ENCODE results near the gene EPB41L3.
A peak's percentile ranks its signal among the peaks of the same experiment; 100 is the strongest.
"Not testable (repeated sequence)": the region's sequence is repeated elsewhere in the genome, so short reads cannot be mapped to it uniquely, and the experiment has no call there.

Gene EPB41L3

DNA sequence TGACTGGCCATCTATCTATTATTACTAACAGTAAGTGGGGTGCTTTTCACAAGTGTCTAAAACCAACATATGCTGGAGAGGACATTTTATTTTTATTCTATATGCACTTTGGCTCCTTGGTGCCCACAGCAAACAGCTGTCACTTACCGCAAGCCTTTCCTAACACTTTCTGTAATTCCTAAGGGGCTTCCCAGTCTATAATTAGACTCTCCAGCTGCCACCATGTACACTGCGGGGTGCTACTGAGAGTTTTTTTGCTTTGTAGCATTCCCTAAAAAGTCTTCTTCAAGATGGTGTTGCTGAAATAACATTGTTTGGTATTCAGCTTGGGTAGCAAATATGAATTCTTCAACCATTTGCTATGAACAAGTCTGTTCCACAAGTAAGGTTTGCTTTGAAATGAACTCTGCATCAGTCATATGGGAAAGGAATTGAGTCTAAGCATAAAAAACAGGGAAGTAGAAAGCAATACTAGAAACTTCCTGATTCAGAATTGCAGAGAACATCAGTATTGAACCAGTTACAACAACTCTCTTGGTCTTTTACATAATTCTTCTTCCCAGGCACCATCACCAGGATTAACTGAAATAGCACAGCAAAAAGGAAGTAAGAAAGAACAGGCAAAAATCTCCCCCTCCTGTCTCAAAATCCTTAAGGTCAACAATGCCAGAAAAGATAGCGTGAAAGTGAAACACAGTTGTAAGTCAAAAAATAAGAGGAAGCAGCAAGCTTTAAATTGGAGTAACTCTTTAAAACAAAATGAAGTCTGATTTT, 28.6 kb downstream of the EPB41L3 start:
- no peaks in the 10 kb centered on the region for H3K36me3 ChIP-seq (ENCODE audit: control insufficient read depth, insufficient read depth, low read length)
- 86 to 100% methylated on average over 1 to 2 of the region's 3 CpGs for WGBS, 2 experiments (ENCODE audit: insufficient coverage in 2 of 2)
- no peaks in the 10 kb centered on the region for H3K9me3 ChIP-seq (ENCODE audit: control insufficient read depth, low read length)
- H3K4me1 ChIP-seq (ENCODE audit: control insufficient read depth, insufficient read depth, low read length, poor library complexity, severe bottlenecking) = peaks cover 35% of the 10 kb centered on the region
- H3K4me3 ChIP-seq (ENCODE audit: extremely low read depth, insufficient read depth, low read length, poor library complexity, severe bottlenecking) = no peak overlapping the region
- no peak overlapping the region for H3K27ac ChIP-seq (ENCODE audit: low read depth, low read length, severe bottlenecking)

DNA sequence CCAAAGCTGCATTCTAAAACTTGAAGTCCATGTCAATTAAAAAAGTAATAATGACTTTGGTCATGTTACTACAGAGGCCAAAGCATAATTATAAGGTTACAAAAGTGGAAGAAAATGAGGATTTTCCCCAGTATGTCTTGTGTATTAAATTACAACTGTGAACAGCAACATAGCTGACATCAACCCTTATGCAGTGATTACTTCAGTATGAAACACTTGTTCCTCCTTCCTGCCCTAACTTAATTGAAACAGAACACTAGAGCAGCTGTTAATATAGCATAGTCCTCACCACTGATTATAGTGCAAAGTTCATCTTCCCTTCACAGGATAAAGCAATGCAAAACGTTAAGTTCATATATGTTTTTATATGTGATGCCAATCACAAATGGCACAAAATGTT, 29.9 kb downstream of the EPB41L3 start:
- H3K36me3 ChIP-seq (ENCODE audit: control insufficient read depth, insufficient read depth, low read length) = no peaks in the 10 kb centered on the region
- no peaks in the 10 kb centered on the region for H3K9me3 ChIP-seq (ENCODE audit: control insufficient read depth, low read length)
- H3K4me1 ChIP-seq (ENCODE audit: control insufficient read depth, insufficient read depth, low read length, poor library complexity, severe bottlenecking) = peaks cover 27% of the 10 kb centered on the region
- no peak overlapping the region for H3K27ac ChIP-seq (ENCODE audit: low read depth, low read length, severe bottlenecking)
- no peak overlapping the region for H3K4me3 ChIP-seq (ENCODE audit: extremely low read depth, insufficient read depth, low read length, poor library complexity, severe bottlenecking)
- no CpG with 5 or more reads among the region's 1 CpG for WGBS, 2 experiments (ENCODE audit: insufficient coverage in 2 of 2)

DNA sequence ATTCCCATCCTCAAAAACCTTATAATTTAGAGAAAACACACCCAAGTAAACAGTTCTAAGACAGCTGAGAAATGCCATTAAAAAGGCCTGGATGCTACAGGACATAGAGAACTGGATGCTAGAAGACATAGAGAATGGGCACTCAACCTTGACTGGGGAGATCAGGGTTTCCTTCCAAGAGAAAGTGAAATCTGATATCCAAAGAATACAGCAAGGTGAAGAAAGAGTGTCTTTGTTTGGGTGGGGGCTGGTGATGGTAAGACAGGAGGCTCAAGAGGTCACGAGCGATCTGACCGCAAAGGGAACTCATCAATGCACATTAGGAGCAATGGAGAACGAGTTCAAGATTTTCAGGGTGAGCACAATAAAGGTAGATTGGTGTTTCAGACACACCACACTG, 31.6 kb downstream of the EPB41L3 start:
- WGBS, 2 experiments (ENCODE audit: insufficient coverage in 2 of 2) = 88 to 90% methylated on average over 4 of the region's 4 CpGs

DNA sequence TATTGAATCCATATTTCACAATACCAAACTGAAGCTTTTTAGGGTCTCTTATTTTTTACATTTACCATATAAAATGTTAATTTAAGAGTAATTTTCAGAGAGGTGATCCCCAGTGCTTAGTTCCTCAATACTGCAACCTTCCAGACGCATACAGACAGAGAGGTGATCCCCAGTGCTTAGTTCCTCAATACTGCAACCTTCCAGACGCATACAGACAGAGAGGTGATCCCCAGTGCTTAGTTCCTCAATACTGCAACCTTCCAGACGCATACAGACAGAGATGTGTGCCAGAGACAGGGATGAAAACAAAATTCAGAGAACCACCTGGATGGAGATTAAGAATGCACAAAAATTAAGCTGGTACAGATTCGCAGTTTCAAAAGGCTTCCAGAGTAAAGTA, 32.3 kb downstream of the EPB41L3 start:
- H3K27ac ChIP-seq (ENCODE audit: low read depth, low read length, severe bottlenecking); H3K4me3 ChIP-seq (ENCODE audit: extremely low read depth, insufficient read depth, low read length, poor library complexity, severe bottlenecking); H3K36me3 ChIP-seq (ENCODE audit: control insufficient read depth, insufficient read depth, low read length); H3K9me3 ChIP-seq (ENCODE audit: control insufficient read depth, low read length): not testable (repeated sequence)
- H3K4me1 ChIP-seq (ENCODE audit: control insufficient read depth, insufficient read depth, low read length, poor library complexity, severe bottlenecking) = peaks cover 24% of the 10 kb centered on the region
- 83 to 90% methylated on average over 1 to 3 of the region's 4 CpGs for WGBS, 2 experiments (ENCODE audit: insufficient coverage in 2 of 2)

More for the DNA sequence above, 31.6 kb downstream of the EPB41L3 start:
- Histone ChIP-seq H3K27ac (ENCODE audit: low read depth, low read length, severe bottlenecking) (no peak overlapping the region), H3K4me1 (ENCODE audit: control insufficient read depth, insufficient read depth, low read length, poor library complexity, severe bottlenecking) (peaks cover 24% of the 10 kb centered on the region), H3K36me3 (ENCODE audit: control insufficient read depth, insufficient read depth, low read length) (no peaks in the 10 kb centered on the region), H3K9me3 (ENCODE audit: control insufficient read depth, low read length) (no peaks in the 10 kb centered on the region), H3K4me3 (ENCODE audit: extremely low read depth, insufficient read depth, low read length, poor library complexity, severe bottlenecking) (no peak overlapping the region)

DNA sequence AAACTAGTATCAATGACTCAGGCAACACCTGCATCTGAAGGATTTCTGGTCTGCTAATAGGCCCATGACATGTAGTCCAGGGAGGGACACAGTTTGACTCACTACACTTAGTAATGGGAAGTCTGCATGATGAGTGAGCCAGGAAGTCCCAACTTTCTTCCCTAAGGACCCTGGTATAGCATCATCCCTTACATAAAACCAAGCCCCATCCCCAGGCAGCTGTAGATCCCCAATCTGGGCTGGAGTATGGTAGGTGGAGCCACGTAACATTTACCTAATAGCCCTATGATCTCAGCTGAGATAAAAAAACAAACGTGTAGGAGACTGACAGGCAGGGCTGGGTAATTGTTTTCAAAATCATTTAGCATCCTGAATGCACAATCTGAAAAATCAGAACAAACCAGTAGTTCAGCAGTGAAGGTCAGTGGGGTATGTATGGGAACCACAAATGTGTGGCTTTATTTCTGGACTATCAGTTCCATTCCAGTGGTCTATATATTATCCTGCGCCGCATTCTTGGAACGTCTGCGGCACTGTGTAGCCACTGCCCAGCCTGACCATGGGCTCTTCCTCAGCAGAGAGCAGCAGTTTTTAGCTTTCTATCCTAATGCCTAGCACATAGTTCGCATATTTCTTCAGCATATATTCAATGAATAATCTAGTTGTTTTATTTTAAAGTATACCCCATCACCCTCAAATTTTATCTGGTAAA, 33.5 kb downstream of the EPB41L3 start:
- peak overlapping the region; percentile 18 for H3K27ac ChIP-seq (ENCODE audit: low read depth, low read length, severe bottlenecking)
- H3K36me3 ChIP-seq (ENCODE audit: control insufficient read depth, insufficient read depth, low read length) = no peaks in the 10 kb centered on the region
- 96 to 98% methylated on average over 4 of the region's 7 CpGs for WGBS, 2 experiments (ENCODE audit: insufficient coverage in 2 of 2)
- H3K4me1 ChIP-seq (ENCODE audit: control insufficient read depth, insufficient read depth, low read length, poor library complexity, severe bottlenecking) = peaks cover 19% of the 10 kb centered on the region
- H3K9me3 ChIP-seq (ENCODE audit: control insufficient read depth, low read length) = no peaks in the 10 kb centered on the region
- H3K4me3 ChIP-seq (ENCODE audit: extremely low read depth, insufficient read depth, low read length, poor library complexity, severe bottlenecking) = no peak overlapping the region

DNA sequence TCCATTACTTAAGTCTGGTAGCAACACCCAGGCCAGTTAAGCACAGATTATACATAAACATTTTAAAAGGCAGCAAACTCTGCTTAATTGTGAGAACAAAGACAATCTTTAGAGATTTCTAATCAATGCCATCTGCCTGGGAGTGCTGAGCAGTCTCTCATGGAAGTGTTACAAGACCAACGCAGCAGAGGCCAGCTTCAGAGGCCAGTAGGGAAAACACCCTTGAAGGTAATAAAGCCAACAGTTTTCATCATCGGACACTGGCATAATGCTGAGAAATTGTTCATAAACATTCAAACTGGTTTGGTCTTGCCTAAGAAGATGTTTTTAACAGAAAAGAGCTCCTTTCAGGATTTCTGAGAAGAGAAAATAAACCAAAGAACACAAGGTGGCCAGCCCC, 35.0 kb downstream of the EPB41L3 start:
- Histone ChIP-seq H3K27ac (ENCODE audit: low read depth, low read length, severe bottlenecking) (no peak overlapping the region), H3K4me3 (ENCODE audit: extremely low read depth, insufficient read depth, low read length, poor library complexity, severe bottlenecking) (no peak overlapping the region), H3K36me3 (ENCODE audit: control insufficient read depth, insufficient read depth, low read length) (no peaks in the 10 kb centered on the region), H3K4me1 (ENCODE audit: control insufficient read depth, insufficient read depth, low read length, poor library complexity, severe bottlenecking) (peaks cover 14% of the 10 kb centered on the region), H3K9me3 (ENCODE audit: control insufficient read depth, low read length) (no peaks in the 10 kb centered on the region)
- WGBS, 2 experiments (ENCODE audit: insufficient coverage in 2 of 2) = 96 to 100% methylated on average over 1 to 2 of the region's 2 CpGs

DNA sequence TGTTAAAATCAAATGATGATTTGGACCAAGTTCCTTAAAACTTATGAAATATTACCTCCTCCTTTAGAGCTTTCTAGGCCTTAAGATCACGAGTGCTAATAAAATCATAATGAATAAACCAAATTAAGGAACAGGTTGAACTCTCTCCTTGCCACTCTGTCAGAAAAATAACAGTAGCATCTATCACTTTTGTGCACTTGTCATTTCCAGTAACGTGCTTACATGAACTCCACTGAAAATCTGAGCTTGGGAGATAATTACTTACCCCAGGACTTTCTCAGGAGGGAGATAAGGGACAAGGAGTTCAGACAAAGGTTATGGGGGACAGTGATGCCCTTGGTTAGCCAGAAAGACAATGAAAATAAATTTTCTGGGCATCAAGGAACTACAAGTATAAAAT, 36.0 kb downstream of the EPB41L3 start:
- Histone ChIP-seq H3K9me3 (ENCODE audit: control insufficient read depth, low read length) (no peaks in the 10 kb centered on the region), H3K4me1 (ENCODE audit: control insufficient read depth, insufficient read depth, low read length, poor library complexity, severe bottlenecking) (peaks cover 14% of the 10 kb centered on the region), H3K4me3 (ENCODE audit: extremely low read depth, insufficient read depth, low read length, poor library complexity, severe bottlenecking) (no peak overlapping the region), H3K27ac (ENCODE audit: low read depth, low read length, severe bottlenecking) (no peak overlapping the region), H3K36me3 (ENCODE audit: control insufficient read depth, insufficient read depth, low read length) (no peaks in the 10 kb centered on the region)
- WGBS, 2 experiments (ENCODE audit: insufficient coverage in 2 of 2) = 90 to 100% methylated on average over 1 to 2 of the region's 2 CpGs

DNA sequence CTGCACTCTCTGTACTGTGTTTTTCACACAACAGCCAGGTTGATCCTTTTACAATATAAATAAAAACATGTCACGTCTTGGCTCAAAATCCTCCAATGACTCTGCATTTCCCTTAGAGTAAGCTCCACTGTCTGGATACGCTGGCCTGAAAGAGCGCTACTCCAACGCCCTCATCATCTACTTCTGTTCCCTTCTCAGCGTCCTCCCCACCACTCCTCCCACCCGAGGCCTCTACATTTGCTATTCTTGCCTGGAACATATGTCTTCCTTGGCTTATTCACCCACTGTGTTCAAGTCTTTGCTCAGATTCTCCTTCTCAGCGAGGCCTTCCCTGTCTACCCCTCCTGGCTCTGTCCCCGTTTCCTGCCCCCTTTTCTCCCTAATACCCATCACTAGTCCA, 37.6 kb downstream of the EPB41L3 start:
- 84 to 96% methylated on average over 6 to 8 of the region's 8 CpGs for WGBS, 2 experiments (ENCODE audit: insufficient coverage in 2 of 2)
- Histone ChIP-seq H3K9me3 (ENCODE audit: control insufficient read depth, low read length) (no peaks in the 10 kb centered on the region), H3K4me3 (ENCODE audit: extremely low read depth, insufficient read depth, low read length, poor library complexity, severe bottlenecking) (no peak overlapping the region), H3K27ac (ENCODE audit: low read depth, low read length, severe bottlenecking) (no peak overlapping the region), H3K4me1 (ENCODE audit: control insufficient read depth, insufficient read depth, low read length, poor library complexity, severe bottlenecking) (peaks cover 11% of the 10 kb centered on the region), H3K36me3 (ENCODE audit: control insufficient read depth, insufficient read depth, low read length) (no peaks in the 10 kb centered on the region)

DNA sequence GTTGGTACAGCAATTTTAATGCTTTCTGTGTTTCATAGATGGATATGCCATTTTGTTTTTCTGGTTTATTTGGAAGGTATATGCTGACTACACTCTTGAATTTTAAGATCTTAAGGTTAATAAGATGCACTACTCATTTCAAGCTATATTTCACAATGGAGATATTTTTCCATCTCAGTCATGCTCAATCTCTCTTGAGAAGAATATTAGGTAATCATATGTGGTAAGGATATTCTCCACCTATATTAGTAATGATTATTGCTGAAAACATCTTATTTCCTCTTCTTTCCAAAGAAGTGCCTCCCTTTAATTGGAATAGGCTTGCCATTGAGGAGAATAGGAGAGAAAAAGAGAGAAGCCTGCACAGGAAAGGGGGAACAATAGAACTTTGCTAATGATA, 40.1 kb downstream of the EPB41L3 start:
- H3K4me1 ChIP-seq (ENCODE audit: control insufficient read depth, insufficient read depth, low read length, poor library complexity, severe bottlenecking) = no peaks in the 10 kb centered on the region
- no peaks in the 10 kb centered on the region for H3K9me3 ChIP-seq (ENCODE audit: control insufficient read depth, low read length)
- H3K4me3 ChIP-seq (ENCODE audit: extremely low read depth, insufficient read depth, low read length, poor library complexity, severe bottlenecking) = no peak overlapping the region
- H3K27ac ChIP-seq (ENCODE audit: low read depth, low read length, severe bottlenecking) = no peak overlapping the region
- no peaks in the 10 kb centered on the region for H3K36me3 ChIP-seq (ENCODE audit: control insufficient read depth, insufficient read depth, low read length)

DNA sequence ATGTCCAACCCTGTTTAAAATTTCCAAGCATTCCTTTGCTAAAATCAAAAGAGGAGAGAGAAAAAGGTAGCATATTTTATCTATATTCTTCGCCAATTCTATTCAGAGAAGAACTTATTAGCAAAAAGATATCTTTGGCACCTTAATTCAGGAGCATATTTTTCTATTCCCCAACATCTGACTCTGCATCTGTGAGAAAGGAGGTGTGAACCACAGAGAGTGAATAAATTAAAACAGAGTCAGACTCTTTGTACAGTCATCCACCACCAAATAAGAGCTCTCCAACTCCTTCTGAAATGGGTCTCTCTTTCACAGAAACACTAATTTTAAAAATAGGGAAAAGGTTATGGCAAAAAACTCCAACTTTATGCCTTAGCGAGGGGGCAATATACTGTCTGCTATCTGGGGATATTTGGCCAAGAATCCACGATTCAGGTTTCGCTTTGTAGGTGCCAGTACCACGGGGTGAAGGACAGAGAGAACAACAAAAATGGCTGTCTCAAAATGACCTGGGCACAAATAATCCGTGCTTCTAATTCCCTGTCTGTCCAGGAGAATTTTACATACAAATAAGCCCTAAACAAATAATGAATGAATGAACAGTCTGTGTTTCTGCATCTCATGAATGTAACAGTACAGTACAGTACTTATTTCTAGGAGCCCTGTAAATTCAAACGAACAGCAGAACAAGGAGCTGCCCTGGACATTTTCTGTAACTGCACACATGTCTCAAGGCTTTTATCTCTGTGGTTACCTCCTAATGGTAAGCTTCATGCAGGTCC, 43.4 kb downstream of the EPB41L3 start:
- Histone ChIP-seq H3K4me1 (ENCODE audit: control insufficient read depth, insufficient read depth, low read length, poor library complexity, severe bottlenecking) (no peaks in the 10 kb centered on the region), H3K4me3 (ENCODE audit: extremely low read depth, insufficient read depth, low read length, poor library complexity, severe bottlenecking) (no peak overlapping the region), H3K36me3 (ENCODE audit: control insufficient read depth, insufficient read depth, low read length) (no peaks in the 10 kb centered on the region), H3K27ac (ENCODE audit: low read depth, low read length, severe bottlenecking) (no peak overlapping the region), H3K9me3 (ENCODE audit: control insufficient read depth, low read length) (no peaks in the 10 kb centered on the region)
- 88 to 95% methylated on average over 3 of the region's 7 CpGs for WGBS, 2 experiments (ENCODE audit: insufficient coverage in 2 of 2)

All from mesodermal cell (in vitro differentiated cells).